H1 (cell line): ENCODE results near the gene NKX6-1. TPM values are rescaled to one million over a fixed set of nuclear protein-coding genes. Genes with fewer than 3 reads are reported as not detected.

Experiments
- CTCF ChIA-PET: fragments of 300-600 bp; sonication (Branson Sonifier 250); formaldehyde crosslinking; loops from one replicate; lab custom pipeline; 2021; ENCODE audit not compliant: partially characterized antibody; lab: Charles Lee
- POLR2A ChIA-PET: fragments of 300-600 bp; sonication (Branson Sonifier 250); formaldehyde crosslinking; loops from one replicate; lab custom pipeline; 2021; ENCODE audit warnings: inconsistent platforms; ENCODE audit not compliant: partially characterized antibody; lab: Charles Lee
- DNase-seq, 2 experiments: peaks; one replicate each; pipeline versions ENCODE4 v3.0.0 to v3.0.0-alpha.2; 2010 to 2022; ENCODE audit warnings: low spot score in 2 of 2, low read depth in 1 of 2, mixed read lengths in 1 of 2
- FAIRE-seq: peaks from 2 replicates; lab custom pipeline; 2011; peaks lifted over from hg19 to GRCh38; lab: Jason Lieb, UNC
- H2AFZ ChIP-seq: 2 replicates; pipeline ENCODE4 v1.8.1; 2012; ENCODE audit warnings: low read length, inconsistent platforms
- H2AK5ac ChIP-seq: 2 replicates; pipeline ENCODE4 v1.6.1; 2013; ENCODE audit warnings: low read depth, low read length
- H2BK120ac ChIP-seq: replicated peaks from 2 replicates; pipeline ENCODE3; 2013; ENCODE audit warnings: low read depth, low read length, inconsistent platforms
- H2BK12ac ChIP-seq: 2 replicates; pipeline ENCODE4 v1.6.1; 2013; ENCODE audit warnings: low read depth, low read length
- H2BK15ac ChIP-seq: 2 replicates; pipeline ENCODE4 v1.6.1; 2013; ENCODE audit warnings: low read length
- H2BK20ac ChIP-seq: 2 replicates; pipeline ENCODE4 v1.6.1; 2013; ENCODE audit warnings: low read length
- H2BK5ac ChIP-seq: 2 replicates; pipeline ENCODE4 v1.6.1; 2013; ENCODE audit warnings: low read depth, low read length
- H3K14ac ChIP-seq: 2 replicates; pipeline ENCODE4 v1.6.1; 2013; ENCODE audit warnings: inconsistent platforms; ENCODE audit not compliant: insufficient read length
- H3K18ac ChIP-seq: 2 replicates; pipeline ENCODE4 v1.6.1; 2013; ENCODE audit warnings: low read length; ENCODE audit errors: extremely low read depth
- H3K23ac ChIP-seq: 2 replicates; pipeline ENCODE4 v1.6.1; 2013; ENCODE audit warnings: inconsistent platforms; ENCODE audit not compliant: insufficient read length
- H3K23me2 ChIP-seq: 2 replicates; pipeline ENCODE4 v1.6.1; 2013; ENCODE audit warnings: low read depth, low read length
- H3K27ac ChIP-seq: 2 replicates; pipeline ENCODE4 v1.6.1; 2011; ENCODE audit warnings: low read depth, low read length, inconsistent platforms
- H3K27me3 ChIP-seq, 4 experiments: replicated peaks in 1 of 4; 1 replicate in 1 of 4; 2 replicates in 3 of 4; pipeline versions ENCODE4 v1.6.1 to v1.8.1; 2011 to 2013; ENCODE audit warnings: low read length in 3 of 4, mild to moderate bottlenecking in 3 of 4, inconsistent platforms in 2 of 4, mixed read lengths in 2 of 4, moderate library complexity in 1 of 4; ENCODE audit not compliant: control insufficient read depth in 3 of 4, insufficient read depth in 3 of 4; ENCODE audit errors: extremely low read depth in 1 of 4
- H3K36me3 ChIP-seq, 4 experiments: 2 replicates each; pipeline versions ENCODE4 v1.6.1 to v1.8.1; 2011 to 2013; ENCODE audit warnings: mild to moderate bottlenecking in 4 of 4, low read length in 3 of 4, moderate library complexity in 2 of 4, control low read depth in 1 of 4, inconsistent platforms in 1 of 4; ENCODE audit not compliant: insufficient read depth in 4 of 4, control insufficient read depth in 2 of 4
- H3K4ac ChIP-seq: replicated peaks from 2 replicates; pipeline ENCODE3; 2013; ENCODE audit warnings: low read length, low read depth, mixed read lengths, inconsistent platforms; ENCODE audit not compliant: insufficient read length
- H3K4me1 ChIP-seq, 4 experiments: replicated peaks in 1 of 4; 1 replicate in 1 of 4; 2 replicates in 3 of 4; pipeline versions ENCODE4 v1.6.1 to v1.8.1; 2011 to 2013; ENCODE audit warnings: low read length in 3 of 4, inconsistent platforms in 2 of 4, mixed read lengths in 1 of 4; ENCODE audit not compliant: insufficient read depth in 4 of 4, control insufficient read depth in 3 of 4
- H3K4me2 ChIP-seq, 2 experiments: 2 replicates each; pipeline versions ENCODE4 v1.6.1 to v1.8.1; 2011 to 2013; ENCODE audit warnings: low read depth in 2 of 2, low read length in 2 of 2, control low read depth in 1 of 2, inconsistent platforms in 1 of 2, mild to moderate bottlenecking in 1 of 2; ENCODE audit not compliant: insufficient read depth in 1 of 2
- H3K4me3 ChIP-seq, 4 experiments: fragments of 200-600, 300-600 bp in 1 of 4; sonication (generic), shearing (Covaris generic), sonication (Bioruptor Twin) in 1 of 4; 2 replicates each; pipeline versions ENCODE4 v1.5.1 to v1.8.1; 2011 to 2016; ENCODE audit warnings: low read length in 4 of 4, low read depth in 3 of 4, control low read depth in 2 of 4, inconsistent platforms in 2 of 4, mild to moderate bottlenecking in 2 of 4, mixed read lengths in 1 of 4, moderate library complexity in 1 of 4; ENCODE audit not compliant: insufficient read depth in 2 of 4; ENCODE audit errors: extremely low read depth in 1 of 4
- H3K56ac ChIP-seq: replicated peaks from 2 replicates; pipeline ENCODE3; 2013; ENCODE audit warnings: low read depth, mild to moderate bottlenecking, mixed read lengths, low read length, inconsistent platforms; ENCODE audit not compliant: insufficient read length
- H3K79me1 ChIP-seq: 2 replicates; pipeline ENCODE4 v1.6.1; 2013; ENCODE audit warnings: low read depth, low read length, control low read depth
- H3K79me2 ChIP-seq, 2 experiments: 2 replicates each; pipeline versions ENCODE4 v1.6.1 to v1.8.1; 2012 to 2013; ENCODE audit warnings: low read length in 2 of 2, mild to moderate bottlenecking in 2 of 2, inconsistent platforms in 1 of 2; ENCODE audit not compliant: insufficient read depth in 2 of 2, control insufficient read depth in 1 of 2
- H3K9ac ChIP-seq, 4 experiments: replicated peaks in 1 of 4; 1 replicate in 1 of 4; 2 replicates in 3 of 4; pipeline versions ENCODE4 v1.6.1 to v1.8.1; 2011 to 2013; ENCODE audit warnings: low read depth in 3 of 4, low read length in 3 of 4, control low read depth in 2 of 4, mild to moderate bottlenecking in 2 of 4, moderate library complexity in 2 of 4, inconsistent platforms in 1 of 4; ENCODE audit errors: extremely low read depth in 1 of 4
- H3K9me3 ChIP-seq, 2 experiments: 2 replicates each; pipeline versions ENCODE4 v1.6.1 to v1.8.1; 2012 to 2013; ENCODE audit warnings: mild to moderate bottlenecking in 2 of 2, moderate library complexity in 2 of 2, control low read depth in 1 of 2, inconsistent platforms in 1 of 2, low read depth in 1 of 2, low read length in 1 of 2, mixed read lengths in 1 of 2; ENCODE audit not compliant: insufficient read depth in 2 of 2
- H4K20me1 ChIP-seq, 2 experiments: replicated peaks in 1 of 2; 2 replicates each; pipeline versions ENCODE3 to v1.8.1; 2011 to 2013; ENCODE audit warnings: inconsistent platforms in 2 of 2, low read length in 2 of 2, mild to moderate bottlenecking in 1 of 2; ENCODE audit not compliant: insufficient read depth in 2 of 2, control insufficient read depth in 1 of 2
- H4K5ac ChIP-seq: 2 replicates; pipeline ENCODE4 v1.6.1; 2013; ENCODE audit warnings: low read length, low read depth, mixed read lengths, inconsistent platforms; ENCODE audit not compliant: insufficient read length
- H4K8ac ChIP-seq: 2 replicates; pipeline ENCODE4 v1.8.0; 2013; ENCODE audit warnings: mild to moderate bottlenecking, moderate library complexity, low read length, inconsistent platforms; ENCODE audit not compliant: insufficient read depth; ENCODE audit errors: extremely low read depth
- H4K91ac ChIP-seq: replicated peaks from 2 replicates; pipeline ENCODE3; 2013; ENCODE audit warnings: low read length, mixed read lengths, inconsistent platforms; ENCODE audit not compliant: insufficient read length
- ATF3 ChIP-seq: IDR thresholded peaks from 2 replicates; pipeline ENCODE4 v1.6.1; 2011; ENCODE audit warnings: low read depth, mild to moderate bottlenecking, low read length; ENCODE audit not compliant: insufficient read depth
- CEBPB ChIP-seq: IDR thresholded peaks from 2 replicates; pipeline ENCODE4 v1.6.1; 2012; ENCODE audit warnings: low read depth, low read length
- CHD1 ChIP-seq: IDR thresholded peaks from 2 replicates; pipeline ENCODE4 v1.6.1; 2012; ENCODE audit warnings: low read depth, low read length, improper control_type of control experiment
- CREB1 ChIP-seq: IDR thresholded peaks from 2 replicates; pipeline ENCODE4 v1.6.1; 2012; ENCODE audit warnings: inconsistent platforms
- FOSL1 ChIP-seq: IDR thresholded peaks from 2 replicates; pipeline ENCODE4 v1.6.1; 2011; ENCODE audit warnings: mild to moderate bottlenecking, low read depth, low read length, moderate library complexity; ENCODE audit not compliant: insufficient read depth
- HDAC2 ChIP-seq, 2 experiments: fragments of 300-600 bp in 1 of 2; sonication (generic) in 1 of 2; IDR thresholded peaks; 2 replicates each; pipeline ENCODE4 v1.6.1; 2011 to 2012; ENCODE audit warnings: low read depth in 2 of 2, low read length in 2 of 2, mild to moderate bottlenecking in 2 of 2, moderate library complexity in 2 of 2, borderline replicate concordance in 1 of 2, inconsistent platforms in 1 of 2
- POU5F1 ChIP-seq: IDR thresholded peaks from 2 replicates; pipeline ENCODE4 v1.6.1; 2011; ENCODE audit warnings: low read depth, mild to moderate bottlenecking, low read length, moderate library complexity
- SP1 ChIP-seq: IDR thresholded peaks from 2 replicates; pipeline ENCODE4 v1.6.1; 2011; ENCODE audit warnings: low read depth, low read length
- SP4 ChIP-seq: IDR thresholded peaks from 2 replicates; pipeline ENCODE4 v1.6.1; 2012; ENCODE audit warnings: low read length, inconsistent platforms
- polyA plus RNA-seq, 7 experiments: library from polyadenylated mRNA; depleted of rRNA in 3 of 7; stranded (reverse) in 5 of 7; unstranded in 2 of 7; fragments of >200 nt in 5 of 7; fragments of 200-250 nt in 2 of 7; gene quantifications; 1 replicate in 5 of 7; 2 replicates in 1 of 7; 4 replicates in 1 of 7; pipeline versions ENCODE4 v1.2.1 to v1.2.3, GENCODE V29; 2011 to 2013; ENCODE audit warnings: missing spikeins in 2 of 7, mixed read lengths in 2 of 7
- total RNA-seq: library from RNA; stranded (reverse); fragmentation: NEBNext Ultra II Directional; extraction: Animal tissue kit (Norgen Biotek cat#: 25700); gene quantifications from 2 replicates; pipeline ENCODE4 v1.2.1, GENCODE V29; 2021

NKX6-1 gene
- total and polyA plus RNA-seq, 2 of the 8 experiments (the other 6 are each of a cell fraction or from before 2014, with no cell fraction given): 0.03 to 0.45 TPM

- Histone ChIP-seq H4K20me1 (no peaks in the 10 kb centered on the region), H2BK20ac (no peak overlapping the region), H3K9ac (no peak overlapping the region), H3K18ac (no peak overlapping the region), H3K79me2 (no peaks in the 10 kb centered on the region), H3K4ac (no peak overlapping the region), H3K4me1 (no peaks in the 10 kb centered on the region), H2BK120ac (no peak overlapping the region), H3K23me2 (no peaks in the 10 kb centered on the region), H4K8ac (no peak overlapping the region), H3K23ac (no peak overlapping the region), H4K5ac (no peak overlapping the region), H3K4me3 (no peak overlapping the region), H3K9me3 (no peaks in the 10 kb centered on the region), H3K27ac (no peak overlapping the region), H3K56ac (no peak overlapping the region), H2BK5ac (no peak overlapping the region), H3K14ac (no peak overlapping the region), H3K36me3 (no peaks in the 10 kb centered on the region), H4K91ac (no peak overlapping the region), H3K79me1 (no peaks in the 10 kb centered on the region), H3K27me3 (no peaks in the 10 kb centered on the region), H2AK5ac (no peak overlapping the region), H3K4me2 (no peak overlapping the region), H2BK12ac (no peak overlapping the region), H2AFZ (no peak overlapping the region), H2BK15ac (no peak overlapping the region)
- FAIRE-seq (no peak), DNase-seq (no peak)
- TF ChIP-seq ATF3 (no peak), CHD1 (no peak), CEBPB (no peak), CREB1 (no peak), HDAC2 (IDR thresholded peaks at IDR 0.05; ENCODE audit: borderline replicate concordance in 1 of 2, low read depth in 2 of 2, low read length in 2 of 2) (no peak), FOSL1 (no peak), SP4 (no peak), POU5F1 (no peak), SP1 (no peak)
- ChIA-PET POLR2A (no interaction called here), CTCF (interaction anchor here (2.2 to 3.8 kb wide), 2 partner anchors 11 to 21 kb away, joined by 10 to 42 read pairs; no protein-coding TSS in a partner anchor)
Measured at GRCh38 chr4:84472154-84472553, 26.9 kb downstream of the NKX6-1 start.
